ENCODE results near the gene TSPAN1. TPM values are rescaled to one million over a fixed set of nuclear protein-coding genes. Genes with fewer than 3 reads are reported as not detected.

TSPAN1 gene
- total and polyA plus RNA-seq, 4 donors = 0.33 to 7.0 (median 2.1) TPM

DNA sequence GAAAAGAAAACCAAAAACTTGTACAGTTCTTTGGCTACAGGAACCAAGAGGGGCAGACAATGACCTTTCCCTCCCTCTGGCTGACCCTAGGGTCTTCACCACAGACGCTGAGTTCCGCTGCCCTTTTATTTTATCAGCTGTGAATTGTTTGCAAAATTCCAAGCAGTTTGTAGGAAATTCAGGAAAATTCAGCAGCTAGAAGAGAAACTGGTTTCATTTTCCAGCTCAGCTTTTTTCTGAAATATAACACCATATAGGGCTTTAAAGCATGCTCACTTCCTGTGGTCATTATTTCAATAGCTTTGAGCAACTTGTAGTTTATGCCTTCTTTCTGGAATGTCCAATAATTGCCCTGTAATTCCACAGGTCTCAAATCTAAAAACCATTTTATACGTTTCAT, 37.0 kb upstream of the TSPAN1 start (continued):
- TF ChIP-seq, protein P1, sequence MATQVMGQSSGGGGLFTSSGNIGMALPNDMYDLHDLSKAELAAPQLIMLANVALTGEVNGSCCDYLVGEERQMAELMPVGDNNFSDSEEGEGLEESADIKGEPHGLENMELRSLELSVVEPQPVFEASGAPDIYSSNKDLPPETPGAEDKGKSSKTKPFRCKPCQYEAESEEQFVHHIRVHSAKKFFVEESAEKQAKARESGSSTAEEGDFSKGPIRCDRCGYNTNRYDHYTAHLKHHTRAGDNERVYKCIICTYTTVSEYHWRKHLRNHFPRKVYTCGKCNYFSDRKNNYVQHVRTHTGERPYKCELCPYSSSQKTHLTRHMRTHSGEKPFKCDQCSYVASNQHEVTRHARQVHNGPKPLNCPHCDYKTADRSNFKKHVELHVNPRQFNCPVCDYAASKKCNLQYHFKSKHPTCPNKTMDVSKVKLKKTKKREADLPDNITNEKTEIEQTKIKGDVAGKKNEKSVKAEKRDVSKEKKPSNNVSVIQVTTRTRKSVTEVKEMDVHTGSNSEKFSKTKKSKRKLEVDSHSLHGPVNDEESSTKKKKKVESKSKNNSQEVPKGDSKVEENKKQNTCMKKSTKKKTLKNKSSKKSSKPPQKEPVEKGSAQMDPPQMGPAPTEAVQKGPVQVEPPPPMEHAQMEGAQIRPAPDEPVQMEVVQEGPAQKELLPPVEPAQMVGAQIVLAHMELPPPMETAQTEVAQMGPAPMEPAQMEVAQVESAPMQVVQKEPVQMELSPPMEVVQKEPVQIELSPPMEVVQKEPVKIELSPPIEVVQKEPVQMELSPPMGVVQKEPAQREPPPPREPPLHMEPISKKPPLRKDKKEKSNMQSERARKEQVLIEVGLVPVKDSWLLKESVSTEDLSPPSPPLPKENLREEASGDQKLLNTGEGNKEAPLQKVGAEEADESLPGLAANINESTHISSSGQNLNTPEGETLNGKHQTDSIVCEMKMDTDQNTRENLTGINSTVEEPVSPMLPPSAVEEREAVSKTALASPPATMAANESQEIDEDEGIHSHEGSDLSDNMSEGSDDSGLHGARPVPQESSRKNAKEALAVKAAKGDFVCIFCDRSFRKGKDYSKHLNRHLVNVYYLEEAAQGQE (IDR thresholded peaks at IDR 0.05) = peak; percentile 23
- TF ChIP-seq, protein P2, sequence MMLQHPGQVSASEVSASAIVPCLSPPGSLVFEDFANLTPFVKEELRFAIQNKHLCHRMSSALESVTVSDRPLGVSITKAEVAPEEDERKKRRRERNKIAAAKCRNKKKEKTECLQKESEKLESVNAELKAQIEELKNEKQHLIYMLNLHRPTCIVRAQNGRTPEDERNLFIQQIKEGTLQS (IDR thresholded peaks at IDR 0.05) = no peak

DNA sequence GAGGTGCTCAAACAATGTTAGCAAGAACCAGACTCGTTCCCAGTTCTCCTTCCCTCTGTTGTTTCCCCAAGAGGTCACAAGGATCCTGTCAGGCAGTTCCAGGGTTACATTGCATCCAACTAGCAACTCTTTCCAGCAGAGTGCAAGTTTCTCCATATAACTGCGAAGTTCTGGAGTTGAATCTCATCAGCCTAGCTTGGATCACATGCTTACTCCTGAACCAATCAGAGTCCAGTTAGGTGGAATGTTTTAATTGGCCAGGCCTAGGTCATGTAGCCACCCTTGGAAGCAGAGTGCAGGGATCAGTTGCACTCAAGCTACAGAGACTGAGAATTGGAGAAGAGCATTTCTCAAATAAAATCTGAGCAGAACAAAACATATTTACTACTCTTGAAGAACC, 26.6 kb upstream of the TSPAN1 start:
- Histone ChIP-seq H3K9ac (ENCODE audit: low read depth in 1 of 2, low read length in 2 of 2) (no peak overlapping the region), H3K4me3 (ENCODE audit: low read depth in 1 of 3, low read length in 3 of 3) (no peak overlapping the region), H3K27me3 (ENCODE audit: control insufficient read depth in 4 of 4, insufficient read depth in 4 of 4, low read length in 3 of 4) (no peaks in the 10 kb centered on the region), H3K36me3 (ENCODE audit: control insufficient read depth in 4 of 4, insufficient read depth in 3 of 4, low read depth in 1 of 4, low read length in 3 of 4) (no peaks in the 10 kb centered on the region), H3K4me1 (ENCODE audit: control insufficient read depth in 4 of 4, insufficient read depth in 4 of 4, low read length in 3 of 4) (no peaks in the 10 kb centered on the region), H3K9me3 (ENCODE audit: control insufficient read depth in 4 of 4, low read length in 3 of 4) (no peaks in the 10 kb centered on the region), H3K27ac (ENCODE audit: low read depth in 1 of 2, low read length in 2 of 2) (no peak overlapping the region)
- TF ChIP-seq NR2F2 (IDR thresholded peaks at IDR 0.05) (no peak), EGR1 (IDR thresholded peaks at IDR 0.05; ENCODE audit: low read depth in 2 of 2) (no peak), FOXA2 (IDR thresholded peaks at IDR 0.05) (no peak)
- 75% methylated on average over 2 of the region's 2 CpGs for WGBS
- no peak for DNase-seq (ENCODE audit: low spot score)

DNA sequence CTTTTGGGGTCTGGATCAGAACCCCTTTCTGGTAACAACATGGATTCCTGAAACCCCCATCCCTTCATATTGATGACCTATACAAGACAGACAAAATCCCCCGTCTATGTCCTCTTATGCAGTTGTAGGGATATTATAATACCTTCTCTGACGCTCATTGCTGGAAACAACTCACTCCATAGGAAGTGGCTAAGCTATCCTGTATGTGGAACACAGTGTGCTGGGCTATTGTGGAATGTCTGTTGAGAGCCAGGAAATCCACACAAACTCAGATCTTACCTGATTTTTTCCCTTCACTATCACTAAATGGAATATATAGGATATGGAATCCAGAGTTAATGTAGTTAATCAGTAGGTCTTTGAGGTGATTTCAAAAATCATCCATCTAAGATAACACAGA, 24.8 kb upstream of the TSPAN1 start:
- no peak for DNase-seq (ENCODE audit: low spot score)
- Histone ChIP-seq H3K4me3 (ENCODE audit: low read depth in 1 of 3, low read length in 3 of 3) (no peak overlapping the region), H3K27me3 (ENCODE audit: control insufficient read depth in 4 of 4, insufficient read depth in 4 of 4, low read length in 3 of 4) (no peaks in the 10 kb centered on the region), H3K27ac (ENCODE audit: low read depth in 1 of 2, low read length in 2 of 2) (no peak overlapping the region), H3K36me3 (ENCODE audit: control insufficient read depth in 4 of 4, insufficient read depth in 3 of 4, low read depth in 1 of 4, low read length in 3 of 4) (no peaks in the 10 kb centered on the region), H3K4me1 (ENCODE audit: control insufficient read depth in 4 of 4, insufficient read depth in 4 of 4, low read length in 3 of 4) (no peaks in the 10 kb centered on the region), H3K9ac (ENCODE audit: low read depth in 1 of 2, low read length in 2 of 2) (no peak overlapping the region), H3K9me3 (ENCODE audit: control insufficient read depth in 4 of 4, low read length in 3 of 4) (no peaks in the 10 kb centered on the region)
- WGBS = 90% methylated on average over 2 of the region's 2 CpGs
- no peak for TF ChIP-seq RAD21 (IDR thresholded peaks at IDR 0.05)
- TF ChIP-seq SP1 (IDR thresholded peaks at IDR 0.05) = peak; percentile 8

DNA sequence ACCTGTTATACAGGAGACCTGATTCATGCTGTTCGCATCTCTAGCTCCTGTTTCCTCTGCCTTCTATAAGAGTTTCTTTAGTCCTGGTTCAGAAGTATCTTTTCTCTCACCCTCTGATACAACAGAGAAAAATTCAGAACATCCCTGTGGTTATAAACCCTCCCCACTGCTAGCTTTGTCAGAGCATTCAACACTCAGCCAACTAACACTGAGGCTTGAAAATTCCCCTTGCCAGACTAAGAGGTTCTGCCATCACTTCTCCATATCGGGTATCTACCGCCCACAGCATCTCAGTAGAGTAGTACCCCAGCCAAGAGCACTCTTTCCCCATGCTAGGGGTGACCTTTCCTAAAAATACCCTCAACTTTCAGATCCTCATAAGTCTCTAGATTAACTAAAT, 22.9 kb upstream of the TSPAN1 start:
- no peaks in the 10 kb centered on the region for H3K9me3 ChIP-seq (ENCODE audit: control insufficient read depth in 4 of 4, low read length in 3 of 4)
- H3K4me1 ChIP-seq (ENCODE audit: control insufficient read depth in 4 of 4, insufficient read depth in 4 of 4, low read length in 3 of 4) = no peaks in the 10 kb centered on the region
- no peak overlapping the region for H3K27ac ChIP-seq (ENCODE audit: low read depth in 1 of 2, low read length in 2 of 2)
- H3K27me3 ChIP-seq (ENCODE audit: control insufficient read depth in 4 of 4, insufficient read depth in 4 of 4, low read length in 3 of 4) = no peaks in the 10 kb centered on the region
- no peaks in the 10 kb centered on the region for H3K36me3 ChIP-seq (ENCODE audit: control insufficient read depth in 4 of 4, insufficient read depth in 3 of 4, low read depth in 1 of 4, low read length in 3 of 4)
- H3K4me3 ChIP-seq (ENCODE audit: low read depth in 1 of 3, low read length in 3 of 3) = no peak overlapping the region
- no peak overlapping the region for H3K9ac ChIP-seq (ENCODE audit: low read depth in 1 of 2, low read length in 2 of 2)
- TF ChIP-seq, protein P3, sequence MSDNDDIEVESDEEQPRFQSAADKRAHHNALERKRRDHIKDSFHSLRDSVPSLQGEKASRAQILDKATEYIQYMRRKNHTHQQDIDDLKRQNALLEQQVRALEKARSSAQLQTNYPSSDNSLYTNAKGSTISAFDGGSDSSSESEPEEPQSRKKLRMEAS (IDR thresholded peaks at IDR 0.05) = no peak
- TF ChIP-seq, protein P1 (IDR thresholded peaks at IDR 0.05) = no peak
- TF ChIP-seq HNF4A (conservative IDR thresholded peaks at IDR 0.05) = no peak
- no peak for TF ChIP-seq NR2F2 (IDR thresholded peaks at IDR 0.05)
- TF ChIP-seq, protein P4, sequence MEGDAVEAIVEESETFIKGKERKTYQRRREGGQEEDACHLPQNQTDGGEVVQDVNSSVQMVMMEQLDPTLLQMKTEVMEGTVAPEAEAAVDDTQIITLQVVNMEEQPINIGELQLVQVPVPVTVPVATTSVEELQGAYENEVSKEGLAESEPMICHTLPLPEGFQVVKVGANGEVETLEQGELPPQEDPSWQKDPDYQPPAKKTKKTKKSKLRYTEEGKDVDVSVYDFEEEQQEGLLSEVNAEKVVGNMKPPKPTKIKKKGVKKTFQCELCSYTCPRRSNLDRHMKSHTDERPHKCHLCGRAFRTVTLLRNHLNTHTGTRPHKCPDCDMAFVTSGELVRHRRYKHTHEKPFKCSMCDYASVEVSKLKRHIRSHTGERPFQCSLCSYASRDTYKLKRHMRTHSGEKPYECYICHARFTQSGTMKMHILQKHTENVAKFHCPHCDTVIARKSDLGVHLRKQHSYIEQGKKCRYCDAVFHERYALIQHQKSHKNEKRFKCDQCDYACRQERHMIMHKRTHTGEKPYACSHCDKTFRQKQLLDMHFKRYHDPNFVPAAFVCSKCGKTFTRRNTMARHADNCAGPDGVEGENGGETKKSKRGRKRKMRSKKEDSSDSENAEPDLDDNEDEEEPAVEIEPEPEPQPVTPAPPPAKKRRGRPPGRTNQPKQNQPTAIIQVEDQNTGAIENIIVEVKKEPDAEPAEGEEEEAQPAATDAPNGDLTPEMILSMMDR (IDR thresholded peaks at IDR 0.05; ENCODE audit: low read depth, low read length, missing input control) = no peak
- TF ChIP-seq YY1 (IDR thresholded peaks at IDR 0.05) = no peak
- TF ChIP-seq, protein P2 (IDR thresholded peaks at IDR 0.05) = no peak
- TF ChIP-seq RAD21 (IDR thresholded peaks at IDR 0.05) = no peak
- 96% methylated on average over 3 of the region's 3 CpGs for WGBS
- no peak for DNase-seq (ENCODE audit: low spot score)

Data from liver (tissue), 9 donors.